ENCODE results near the gene AP1G1. TPM values are rescaled to one million over a fixed set of nuclear protein-coding genes. Genes with fewer than 3 reads are reported as not detected.

The AP1G1 gene
- 10 to 100 TPM; 88.5 to 98.7 (median 90.1) TPM for total RNA-seq

DNA sequence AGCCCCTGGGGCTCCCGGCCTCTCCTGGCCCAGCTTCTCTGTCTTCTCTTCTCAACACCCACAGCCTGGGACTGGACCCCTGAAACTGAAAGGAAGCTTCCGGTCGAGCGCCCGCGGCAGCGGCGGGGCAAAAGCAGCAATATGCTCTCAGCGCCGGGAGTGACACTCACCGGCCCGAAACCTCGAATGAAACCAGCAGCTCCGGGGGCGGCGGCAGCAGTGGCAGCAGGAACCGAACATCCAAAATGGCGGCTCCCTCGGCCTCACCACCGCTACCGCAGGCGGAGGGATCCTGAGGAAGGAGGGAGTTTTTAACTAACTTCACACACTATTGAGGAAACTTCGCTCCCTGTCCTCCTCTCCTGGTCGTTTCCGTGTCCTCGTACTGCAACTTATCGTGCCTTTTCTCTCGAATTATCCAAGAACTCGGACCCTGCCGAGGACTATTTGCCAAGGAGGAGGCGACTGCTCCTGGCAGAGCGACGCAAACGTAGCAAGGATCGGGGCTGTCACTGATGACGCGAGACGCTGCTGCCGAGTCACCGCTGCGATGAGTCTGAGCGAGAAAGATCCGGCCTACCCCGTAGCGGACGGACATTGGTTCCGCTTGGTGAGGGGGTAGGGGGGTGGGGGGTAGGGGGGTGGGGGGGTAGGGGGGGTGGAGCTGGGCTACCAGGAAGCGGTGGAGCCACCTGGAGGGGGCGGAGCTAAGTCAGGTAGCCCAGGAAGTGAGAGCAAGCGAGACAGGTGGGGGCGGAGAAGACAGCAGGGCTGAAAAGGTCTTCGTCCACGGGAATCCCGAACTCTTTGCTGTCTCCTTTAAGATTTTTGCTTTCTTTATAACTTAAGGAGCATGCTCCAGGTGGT lies at the start of gene AP1G1:
Gene AP1G1, minus strand, starts transcription at position 242 of the 867 bp plus-strand sequence. CDS start 19,355 bp downstream, outside the sequence.
- Mint-ChIP-seq H3K4me1 (ENCODE audit: low read depth) (peaks cover 35% of the 10 kb centered on the region), H3K9me3 (no peaks in the 10 kb centered on the region), H3K36me3 (ENCODE audit: insufficient read depth) (peaks cover 9% of the 10 kb centered on the region), H3K4me3 (peak within 1 kb of the TSS; percentile 100), H3K27me3 (ENCODE audit: low read depth) (no peaks in the 10 kb centered on the region)
- DNase-seq (peak; percentile 90), ATAC-seq (peak; percentile 94)

DNA sequence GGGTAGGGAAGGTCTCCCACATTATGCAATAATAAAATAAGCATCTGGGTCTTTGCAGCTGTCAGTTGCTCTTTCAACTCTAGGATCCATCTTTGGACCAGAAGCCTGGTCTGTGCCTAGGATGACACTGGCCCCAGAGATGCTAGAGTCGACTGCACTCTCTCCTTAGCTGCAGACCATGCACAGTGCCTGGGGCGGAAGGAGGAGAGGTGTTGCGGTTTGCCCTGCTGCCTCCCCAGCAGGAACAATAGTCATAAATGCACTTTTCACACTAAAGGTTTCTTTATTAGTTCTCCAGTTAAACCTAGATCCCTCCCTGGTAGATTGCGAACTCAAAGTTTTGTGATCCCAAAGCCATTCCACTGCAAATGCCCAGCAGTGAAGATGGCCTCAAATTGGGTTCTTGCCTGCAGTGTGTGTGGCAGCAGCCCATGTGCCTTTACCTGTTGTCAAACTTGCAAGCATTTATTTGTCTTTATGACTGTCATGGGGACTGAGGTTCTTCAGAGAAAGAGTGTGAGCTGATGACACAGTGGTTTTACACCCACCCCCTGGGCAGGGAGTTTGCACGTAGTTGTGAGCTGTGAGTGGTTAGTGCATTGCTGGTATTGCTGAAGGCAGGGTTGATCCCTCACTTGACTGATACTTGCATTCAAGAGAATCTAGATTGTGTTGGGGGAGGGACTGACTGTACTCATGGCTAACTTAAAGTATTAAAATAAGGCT lies 47.5 kb upstream of the AP1G1 start:
- H3K9me3 Mint-ChIP-seq, result no peaks in the 10 kb centered on the region
- peaks cover 30% of the 10 kb centered on the region for H3K36me3 Mint-ChIP-seq (ENCODE audit: insufficient read depth)
- ATAC-seq, result peak; percentile 69 to 86
- no peaks in the 10 kb centered on the region for H3K27me3 Mint-ChIP-seq (ENCODE audit: low read depth)
- no peak for DNase-seq
- peak overlapping the region; percentile 43 for H3K4me3 Mint-ChIP-seq
- H3K4me1 Mint-ChIP-seq (ENCODE audit: low read depth), result peaks cover 65% of the 10 kb centered on the region

DNA sequence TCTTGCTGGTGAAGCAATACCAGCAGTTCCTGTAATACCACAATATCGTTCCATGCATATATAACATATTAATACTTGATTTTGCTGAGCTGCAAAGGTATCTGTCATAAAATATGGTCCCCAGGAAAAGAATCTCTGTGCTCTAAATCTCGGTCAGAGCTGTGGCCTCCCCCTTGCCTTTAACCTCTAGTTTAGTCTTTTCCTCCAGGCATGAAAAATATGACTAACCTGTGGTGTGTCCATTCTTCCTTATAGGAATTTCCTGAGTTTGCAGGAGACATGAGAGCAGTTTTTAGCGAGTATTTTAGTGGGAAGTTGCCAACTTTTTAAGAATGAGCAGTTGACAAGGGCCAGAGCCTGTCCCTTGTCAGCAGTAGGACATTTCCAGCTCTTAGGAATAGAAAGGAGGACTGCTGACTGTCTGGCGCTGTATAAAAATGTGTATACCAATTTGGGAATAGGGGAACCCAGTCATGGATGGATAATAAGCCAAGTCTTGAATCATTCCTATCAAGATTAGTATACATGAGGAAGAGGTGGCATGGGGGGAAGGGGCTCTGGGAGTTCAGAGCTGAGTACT lies 45.8 kb upstream of the AP1G1 start:
- Mint-ChIP-seq H3K4me1 (ENCODE audit: low read depth) (peaks cover 64% of the 10 kb centered on the region), H3K9me3 (no peaks in the 10 kb centered on the region), H3K4me3 (no peak overlapping the region), H3K36me3 (ENCODE audit: insufficient read depth) (peaks cover 30% of the 10 kb centered on the region), H3K27me3 (ENCODE audit: low read depth) (no peaks in the 10 kb centered on the region)
- DNase-seq, result no peak
- no peak for ATAC-seq

DNA sequence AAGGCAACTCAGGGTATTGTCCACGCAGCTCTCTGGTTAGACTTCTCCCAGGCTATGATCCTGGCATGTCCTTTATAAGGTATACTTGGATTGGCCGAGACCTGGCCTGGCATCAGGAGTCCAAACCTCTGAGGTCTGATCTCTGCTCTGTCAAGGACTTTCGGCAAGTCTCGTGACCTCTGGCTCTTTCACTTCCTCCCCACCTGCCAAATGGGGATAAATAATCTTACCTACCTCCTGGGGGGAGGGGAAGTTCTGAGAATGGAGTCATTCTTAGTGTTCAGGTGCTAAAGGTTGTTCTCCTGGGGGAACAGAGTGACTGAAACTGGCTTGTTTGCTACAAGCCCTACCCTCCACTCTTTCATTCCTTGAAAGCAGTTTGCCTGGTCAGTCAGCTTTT lies 44.8 kb upstream of the AP1G1 start:
- Mint-ChIP-seq H3K36me3 (ENCODE audit: insufficient read depth) (peaks cover 32% of the 10 kb centered on the region), H3K4me1 (ENCODE audit: low read depth) (peaks cover 62% of the 10 kb centered on the region), H3K9me3 (no peaks in the 10 kb centered on the region), H3K4me3 (no peak overlapping the region), H3K27me3 (ENCODE audit: low read depth) (no peaks in the 10 kb centered on the region)
- ATAC-seq (no peak), DNase-seq (no peak)

DNA sequence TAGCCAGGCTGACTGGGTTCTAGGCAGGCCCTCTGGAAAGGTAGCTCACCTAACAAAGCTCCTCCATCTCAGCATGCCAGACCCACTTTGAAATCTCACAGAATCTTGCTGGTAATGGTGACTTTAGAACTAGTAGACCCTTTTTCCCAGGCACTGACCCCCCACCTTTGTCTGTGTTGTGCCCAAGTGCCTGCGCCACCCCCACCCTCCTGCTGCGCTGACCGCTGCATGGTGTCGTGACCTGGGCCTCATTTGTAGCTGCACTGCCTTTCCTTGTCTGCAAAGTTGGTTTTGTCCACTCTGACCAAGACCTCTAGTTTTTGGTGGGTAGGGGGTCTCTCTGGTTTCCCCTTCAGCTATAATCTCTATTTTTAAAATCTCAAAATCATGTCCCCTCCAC lies 43.9 kb upstream of the AP1G1 start:
- H3K9me3 Mint-ChIP-seq, result no peaks in the 10 kb centered on the region
- peaks cover 71% of the 10 kb centered on the region for H3K4me1 Mint-ChIP-seq (ENCODE audit: low read depth)
- H3K27me3 Mint-ChIP-seq (ENCODE audit: low read depth), result no peaks in the 10 kb centered on the region
- DNase-seq (no peak), ATAC-seq (no peak)
- peaks cover 38% of the 10 kb centered on the region for H3K36me3 Mint-ChIP-seq (ENCODE audit: insufficient read depth)
- H3K4me3 Mint-ChIP-seq, result no peak overlapping the region

DNA sequence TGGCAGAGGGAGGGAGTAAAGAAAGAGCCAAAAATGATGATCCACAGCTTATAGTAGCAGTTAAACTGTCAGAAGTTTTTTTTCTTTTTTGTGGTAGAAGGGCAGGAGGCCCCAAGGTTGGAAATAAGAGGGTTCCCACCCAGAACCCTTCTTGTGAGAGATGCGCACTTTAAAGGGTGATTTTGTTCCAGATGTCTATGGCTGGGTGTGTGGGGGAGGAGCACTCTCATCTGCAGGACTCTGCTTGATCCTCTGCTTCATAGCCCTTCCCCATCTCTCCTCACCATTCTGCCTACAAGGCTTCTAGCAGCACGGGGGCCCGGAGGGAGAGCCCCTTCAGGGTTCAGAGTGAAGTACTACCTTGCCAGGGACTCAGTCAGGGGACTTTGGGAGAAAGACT lies 43.5 kb upstream of the AP1G1 start:
- H3K9me3 Mint-ChIP-seq, result no peaks in the 10 kb centered on the region
- ATAC-seq, result no peak
- no peak overlapping the region for H3K4me3 Mint-ChIP-seq
- no peaks in the 10 kb centered on the region for H3K27me3 Mint-ChIP-seq (ENCODE audit: low read depth)
- peaks cover 72% of the 10 kb centered on the region for H3K4me1 Mint-ChIP-seq (ENCODE audit: low read depth)
- no peak for DNase-seq
- peaks cover 38% of the 10 kb centered on the region for H3K36me3 Mint-ChIP-seq (ENCODE audit: insufficient read depth)

DNA sequence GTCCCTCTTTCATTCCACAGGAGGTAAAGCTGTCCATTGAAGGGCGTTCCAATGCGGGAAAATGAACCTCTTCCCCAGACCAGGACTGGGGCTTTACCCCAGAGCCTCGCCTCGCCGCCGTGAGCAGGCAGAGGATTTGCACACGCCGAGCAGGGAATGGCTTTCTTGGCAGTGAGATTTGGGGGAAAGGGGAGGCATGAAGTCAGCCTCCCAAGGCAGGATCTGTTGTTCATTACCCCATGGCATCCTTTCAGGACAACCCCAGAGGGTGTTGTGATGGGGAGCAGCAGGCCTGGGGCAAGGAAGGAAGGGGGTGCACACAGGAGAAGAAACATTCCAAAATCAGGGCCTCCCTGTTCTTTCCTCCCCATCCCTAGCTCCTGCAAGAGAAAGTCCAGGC lies 43.1 kb upstream of the AP1G1 start:
- DNase-seq, result no peak
- Mint-ChIP-seq H3K4me3 (no peak overlapping the region), H3K36me3 (ENCODE audit: insufficient read depth) (peaks cover 38% of the 10 kb centered on the region), H3K9me3 (no peaks in the 10 kb centered on the region), H3K4me1 (ENCODE audit: low read depth) (peaks cover 73% of the 10 kb centered on the region), H3K27me3 (ENCODE audit: low read depth) (no peaks in the 10 kb centered on the region)
- no peak for ATAC-seq

DNA sequence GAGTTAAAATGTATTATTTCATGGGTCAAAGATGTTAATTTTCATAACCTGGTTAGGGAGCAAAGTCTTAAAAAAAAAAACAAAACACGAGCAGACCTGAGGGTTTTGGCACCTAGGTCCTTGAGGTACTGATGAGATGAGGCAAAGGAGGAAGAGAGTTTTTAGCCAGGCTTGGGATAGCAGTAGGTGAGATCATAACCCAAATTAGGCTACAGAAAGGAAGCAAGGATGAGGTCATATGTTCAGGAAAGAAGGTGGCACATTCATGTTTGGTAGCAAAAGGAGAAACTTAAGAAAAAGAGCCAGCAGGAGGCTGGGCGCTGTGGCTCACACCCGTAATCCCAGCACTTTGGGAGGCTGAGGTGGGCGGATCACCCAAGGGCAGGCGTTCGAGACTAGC lies 40.0 kb upstream of the AP1G1 start:
- H3K36me3 Mint-ChIP-seq (ENCODE audit: insufficient read depth), result peaks cover 32% of the 10 kb centered on the region
- H3K9me3 Mint-ChIP-seq, result no peaks in the 10 kb centered on the region
- DNase-seq, result no peak
- no peak for ATAC-seq
- peaks cover 50% of the 10 kb centered on the region for H3K4me1 Mint-ChIP-seq (ENCODE audit: low read depth)
- H3K4me3 Mint-ChIP-seq, result peak overlapping the region; percentile 1
- no peaks in the 10 kb centered on the region for H3K27me3 Mint-ChIP-seq (ENCODE audit: low read depth)

DNA sequence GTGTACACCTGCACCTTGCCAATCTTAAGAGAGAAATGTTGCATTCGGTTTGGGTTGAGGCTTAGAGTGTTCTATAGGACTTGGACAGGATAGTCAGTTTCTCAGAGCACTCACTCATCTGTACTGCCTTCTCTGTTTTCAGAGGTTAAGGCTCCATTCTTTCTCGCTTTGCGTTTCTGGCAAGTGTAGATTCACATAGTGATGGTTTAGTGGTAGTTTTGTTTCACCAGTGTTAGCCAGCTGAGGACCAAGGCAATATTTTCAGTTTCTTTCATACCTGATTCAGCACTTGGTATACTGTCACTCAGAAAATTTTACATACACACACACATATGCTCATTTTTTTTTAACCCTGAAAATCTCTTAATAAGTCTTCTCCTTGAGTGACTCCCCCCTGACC lies 38.5 kb upstream of the AP1G1 start:
- ATAC-seq (no peak), DNase-seq (no peak)
- Mint-ChIP-seq H3K4me3 (peak overlapping the region; percentile 93), H3K4me1 (ENCODE audit: low read depth) (peaks cover 43% of the 10 kb centered on the region), H3K9me3 (no peaks in the 10 kb centered on the region), H3K36me3 (ENCODE audit: insufficient read depth) (peaks cover 25% of the 10 kb centered on the region), H3K27me3 (ENCODE audit: low read depth) (no peaks in the 10 kb centered on the region)

DNA sequence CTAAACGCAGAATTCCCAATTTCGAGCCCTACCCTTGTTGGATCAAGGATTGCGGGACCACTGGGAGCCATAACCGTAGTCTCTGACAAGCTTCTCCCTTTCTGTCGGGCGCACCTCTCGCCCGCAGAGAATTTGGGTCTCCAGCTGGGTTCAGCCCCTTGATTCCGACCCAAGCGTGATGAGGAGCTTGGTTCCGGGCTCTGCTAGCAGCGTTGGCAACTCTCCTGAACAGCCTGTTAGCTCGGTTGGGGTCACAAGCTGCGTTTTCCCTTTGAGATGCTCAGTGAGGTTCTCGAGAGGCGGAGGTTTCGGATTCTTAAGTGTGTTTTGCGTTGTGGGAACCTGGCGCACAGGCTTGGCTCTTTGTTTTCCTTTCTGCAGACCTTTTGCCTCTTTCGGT lies 37.8 kb upstream of the AP1G1 start:
- DNase-seq (no peak), ATAC-seq (peak; percentile 2)
- Mint-ChIP-seq H3K4me3 (peak overlapping the region; percentile 93), H3K36me3 (ENCODE audit: insufficient read depth) (peaks cover 21% of the 10 kb centered on the region), H3K27me3 (ENCODE audit: low read depth) (no peaks in the 10 kb centered on the region), H3K4me1 (ENCODE audit: low read depth) (peaks cover 39% of the 10 kb centered on the region), H3K9me3 (no peaks in the 10 kb centered on the region)

DNA sequence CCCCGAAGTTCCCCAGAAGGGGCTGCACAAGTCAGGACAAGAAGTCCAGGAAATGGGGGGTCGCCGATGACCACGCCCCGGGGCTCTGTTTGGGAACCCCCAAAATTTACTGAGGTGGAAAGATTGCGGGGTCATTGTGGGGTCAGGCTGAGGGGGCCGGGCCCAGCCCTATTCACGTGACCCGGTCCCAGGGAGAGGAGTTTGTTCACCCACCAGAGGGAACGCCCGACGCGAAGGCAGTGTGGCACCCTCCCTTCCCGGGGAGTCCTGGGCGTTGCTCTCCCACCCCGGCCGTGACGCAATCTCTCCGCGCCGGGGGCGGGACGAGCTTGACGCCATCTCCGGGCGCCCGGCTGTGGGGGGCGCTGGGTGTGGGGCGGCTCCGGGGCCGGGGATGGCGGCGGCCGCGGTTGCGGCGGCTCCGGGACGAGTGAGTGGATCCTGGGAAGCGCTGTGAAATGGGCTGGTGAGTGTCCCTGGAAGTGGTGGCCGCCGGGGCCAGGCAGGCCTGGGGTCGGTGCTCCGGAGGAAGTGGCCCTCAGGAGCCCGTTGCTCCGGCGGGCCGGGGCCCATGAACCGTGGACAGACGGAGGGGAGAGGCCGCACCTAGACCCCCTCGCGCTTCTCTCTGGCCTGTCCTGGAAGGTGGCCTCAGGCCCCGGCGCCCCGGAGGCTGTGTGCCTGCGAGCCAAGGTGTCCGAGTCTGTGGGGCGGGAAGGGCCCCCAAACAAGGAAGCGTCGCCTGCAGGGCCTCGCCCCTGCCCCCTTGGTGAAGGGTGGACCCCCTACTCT lies 37.2 kb upstream of the AP1G1 start, which contains the start of gene ATXN1L:
Gene ATXN1L, plus strand, starts transcription at position 338 of the 792 bp plus-strand sequence. CDS start 3,765 bp downstream, outside the sequence.
- H3K9me3 Mint-ChIP-seq, result no peaks in the 10 kb centered on the region
- peak within 1 kb of the TSS; percentile 93 for H3K4me3 Mint-ChIP-seq
- H3K36me3 Mint-ChIP-seq (ENCODE audit: insufficient read depth), result peaks cover 21% of the 10 kb centered on the region
- no peaks in the 10 kb centered on the region for H3K27me3 Mint-ChIP-seq (ENCODE audit: low read depth)
- DNase-seq, result peak; percentile 91
- H3K4me1 Mint-ChIP-seq (ENCODE audit: low read depth), result peaks cover 39% of the 10 kb centered on the region
- ATAC-seq, result peak; percentile 85 to 92

DNA sequence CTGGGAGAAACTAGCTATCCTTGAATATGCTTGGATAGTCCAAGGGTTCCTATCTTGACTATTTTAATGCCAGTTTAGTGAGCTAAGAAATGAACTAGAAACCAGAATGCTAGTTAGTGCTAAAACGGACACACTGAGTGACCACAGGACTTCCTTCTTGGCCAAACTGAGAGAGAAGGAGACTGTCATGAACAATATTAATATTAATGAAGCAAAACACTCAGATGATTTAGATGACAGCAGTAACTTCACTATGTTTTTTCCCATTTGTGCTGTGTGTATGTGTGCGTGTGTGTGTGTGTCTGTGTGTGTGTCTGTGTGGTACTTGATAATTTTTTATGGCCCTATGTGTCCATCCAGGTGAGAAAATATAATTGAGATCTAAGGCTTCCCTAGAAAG lies 34.9 kb upstream of the AP1G1 start:
- Mint-ChIP-seq H3K27me3 (ENCODE audit: low read depth) (no peaks in the 10 kb centered on the region), H3K9me3 (no peaks in the 10 kb centered on the region), H3K4me1 (ENCODE audit: low read depth) (peaks cover 38% of the 10 kb centered on the region), H3K4me3 (no peak overlapping the region), H3K36me3 (ENCODE audit: insufficient read depth) (peaks cover 8% of the 10 kb centered on the region)
- DNase-seq, result no peak
- ATAC-seq, result no peak

DNA sequence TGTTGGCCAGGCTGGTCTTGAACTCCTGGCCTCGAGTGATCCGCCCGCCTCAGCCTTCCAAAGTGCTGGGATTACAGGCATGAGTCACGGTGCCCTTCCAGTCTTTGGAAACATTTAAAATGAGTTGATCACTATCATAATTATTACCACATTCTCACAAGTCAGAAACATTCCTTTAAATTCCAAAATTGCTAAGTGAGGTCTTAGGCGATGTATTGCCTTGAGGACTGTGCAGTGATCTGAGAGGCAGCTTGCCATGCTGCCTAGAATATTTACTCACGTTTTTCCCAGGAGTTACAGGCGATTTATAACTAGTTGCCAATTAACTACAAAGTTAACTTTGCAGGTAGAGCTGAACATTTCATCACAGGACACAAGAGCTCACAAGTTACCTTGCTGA lies 31.4 kb upstream of the AP1G1 start:
- Mint-ChIP-seq H3K4me3 (no peak overlapping the region), H3K36me3 (ENCODE audit: insufficient read depth) (no peaks in the 10 kb centered on the region), H3K4me1 (ENCODE audit: low read depth) (peaks cover 13% of the 10 kb centered on the region), H3K9me3 (no peaks in the 10 kb centered on the region), H3K27me3 (ENCODE audit: low read depth) (no peaks in the 10 kb centered on the region)
- DNase-seq (no peak), ATAC-seq (no peak)

DNA sequence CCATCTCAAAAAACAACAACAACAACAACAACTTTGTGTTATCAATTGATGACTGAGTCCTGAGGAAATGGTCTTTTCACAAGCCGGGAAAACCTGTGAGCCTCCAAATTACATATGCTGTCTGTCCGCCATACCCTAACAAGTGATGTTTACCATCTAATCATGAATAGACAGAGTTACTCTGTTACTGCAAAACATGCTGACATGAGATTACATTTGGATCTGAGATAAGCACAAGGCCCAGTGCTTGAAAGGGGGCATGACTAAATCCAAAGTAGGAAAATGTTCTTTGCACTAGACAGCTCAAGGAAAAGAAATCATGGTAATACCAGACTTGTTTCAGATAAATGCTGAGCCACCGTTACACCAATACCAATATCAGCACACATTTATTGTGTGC lies 28.5 kb upstream of the AP1G1 start:
- Mint-ChIP-seq H3K4me1 (ENCODE audit: low read depth) (peaks cover 8% of the 10 kb centered on the region), H3K27me3 (ENCODE audit: low read depth) (no peaks in the 10 kb centered on the region), H3K9me3 (no peaks in the 10 kb centered on the region), H3K4me3 (no peak overlapping the region), H3K36me3 (ENCODE audit: insufficient read depth) (no peaks in the 10 kb centered on the region)
- ATAC-seq (no peak), DNase-seq (no peak)

Data from activated T-cell treated with anti-CD3 and anti-CD28 coated beads, Interleukin-2, amount 50 U/mL, for 4 hours (primary cell).